ENCODE data around the gene TMEM181. TPM values are rescaled to one million over a fixed set of nuclear protein-coding genes. Genes with fewer than 3 reads are reported as not detected.
A peak's percentile ranks its signal among the peaks of the same experiment; 100 is the strongest.

TMEM181 gene
- total RNA-seq, 1 donor from 2014 or later, result 17.0 TPM

GRCh38 chr6:158636778-158637177 lies 76.9 kb downstream of the TMEM181 start:
- no peaks in the 10 kb centered on the region for H3K27me3 Mint-ChIP-seq (ENCODE audit: insufficient read depth)
- no peak for DNase-seq (ENCODE audit: low spot score)
- H3K4me1 Mint-ChIP-seq (ENCODE audit: low read depth), result peaks cover 65% of the 10 kb centered on the region
- H3K36me3 Mint-ChIP-seq (ENCODE audit: low read depth), result peaks cover 60% of the 10 kb centered on the region
- H3K27ac Mint-ChIP-seq, result no peak overlapping the region
- H3K4me3 Mint-ChIP-seq, result no peak overlapping the region
- H3K9me3 Mint-ChIP-seq, result no peaks in the 10 kb centered on the region
- intact Hi-C loops (cut with micrococcal nuclease), result no loop called here

- DNase-seq (ENCODE audit: low spot score), result no peak
- intact Hi-C loops (cut with micrococcal nuclease), result no loop called here
- peaks cover 66% of the 10 kb centered on the region for H3K36me3 Mint-ChIP-seq (ENCODE audit: low read depth)
- no peaks in the 10 kb centered on the region for H3K27me3 Mint-ChIP-seq (ENCODE audit: insufficient read depth)
- no peaks in the 10 kb centered on the region for H3K9me3 Mint-ChIP-seq
- H3K4me1 Mint-ChIP-seq (ENCODE audit: low read depth), result peaks cover 68% of the 10 kb centered on the region
- peak overlapping the region; percentile 50 for H3K27ac Mint-ChIP-seq
- no peak overlapping the region for H3K4me3 Mint-ChIP-seq
Measured at GRCh38 chr6:158638324-158638854, 78.5 kb downstream of the TMEM181 start.

GRCh38 chr6:158639056-158639455 lies 79.2 kb downstream of the TMEM181 start:
- Mint-ChIP-seq H3K27me3 (ENCODE audit: insufficient read depth) (no peaks in the 10 kb centered on the region), H3K4me3 (no peak overlapping the region), H3K36me3 (ENCODE audit: low read depth) (peaks cover 65% of the 10 kb centered on the region), H3K4me1 (ENCODE audit: low read depth) (peaks cover 67% of the 10 kb centered on the region), H3K27ac (peak overlapping the region; percentile 50), H3K9me3 (no peaks in the 10 kb centered on the region)
- intact Hi-C loops (cut with micrococcal nuclease), result no loop called here
- no peak for DNase-seq (ENCODE audit: low spot score)

- Mint-ChIP-seq H3K4me1 (ENCODE audit: low read depth) (peaks cover 64% of the 10 kb centered on the region), H3K27me3 (ENCODE audit: insufficient read depth) (no peaks in the 10 kb centered on the region), H3K27ac (peak overlapping the region; percentile 80), H3K36me3 (ENCODE audit: low read depth) (peaks cover 53% of the 10 kb centered on the region), H3K4me3 (peak overlapping the region; percentile 62), H3K9me3 (no peaks in the 10 kb centered on the region)
- intact Hi-C loops (cut with micrococcal nuclease), result loop anchor here (10.0 kb wide), 1 partner anchor 1034 kb away; no protein-coding TSS in a partner anchor
- no peak for DNase-seq (ENCODE audit: low spot score)
Measured at GRCh38 chr6:158640519-158640918, 80.6 kb downstream of the TMEM181 start.

- no peak for DNase-seq (ENCODE audit: low spot score)
- peak overlapping the region; percentile 99 for H3K4me3 Mint-ChIP-seq
- H3K27me3 Mint-ChIP-seq (ENCODE audit: insufficient read depth), result no peaks in the 10 kb centered on the region
- H3K4me1 Mint-ChIP-seq (ENCODE audit: low read depth), result peaks cover 77% of the 10 kb centered on the region
- peak overlapping the region; percentile 76 for H3K27ac Mint-ChIP-seq
- peaks cover 41% of the 10 kb centered on the region for H3K36me3 Mint-ChIP-seq (ENCODE audit: low read depth)
- intact Hi-C loops (cut with micrococcal nuclease), result loop anchor here (10.0 kb wide), 1 partner anchor 1033 kb away; no protein-coding TSS in a partner anchor
- H3K9me3 Mint-ChIP-seq, result no peaks in the 10 kb centered on the region
Measured at GRCh38 chr6:158642097-158642601, 82.3 kb downstream of the TMEM181 start.

- H3K9me3 Mint-ChIP-seq, result no peaks in the 10 kb centered on the region
- H3K36me3 Mint-ChIP-seq (ENCODE audit: low read depth), result peaks cover 34% of the 10 kb centered on the region
- H3K4me3 Mint-ChIP-seq, result peak overlapping the region; percentile 99
- no peak for DNase-seq (ENCODE audit: low spot score)
- H3K27me3 Mint-ChIP-seq (ENCODE audit: insufficient read depth), result no peaks in the 10 kb centered on the region
- intact Hi-C loops (cut with micrococcal nuclease), result loop anchor here (1.0 to 10.0 kb wide), 3 partner anchors 354 to 1031 kb away; no protein-coding TSS in a partner anchor
- peaks cover 81% of the 10 kb centered on the region for H3K4me1 Mint-ChIP-seq (ENCODE audit: low read depth)
- H3K27ac Mint-ChIP-seq, result peak overlapping the region; percentile 97
Measured at GRCh38 chr6:158643836-158644230, 83.9 kb downstream of the TMEM181 start.

- intact Hi-C loops (cut with micrococcal nuclease), result loop anchor here (1.0 to 10.0 kb wide), 7 partner anchors 9 to 1787 kb away; partner anchors contain the start of genes GTF2H5 and SERAC1
- Mint-ChIP-seq H3K36me3 (ENCODE audit: low read depth) (peaks cover 31% of the 10 kb centered on the region), H3K4me3 (peak within 1 kb of the TSS; percentile 99), H3K4me1 (ENCODE audit: low read depth) (peaks cover 81% of the 10 kb centered on the region), H3K27ac (peak within 1 kb of the TSS; percentile 97), H3K9me3 (no peaks in the 10 kb centered on the region), H3K27me3 (ENCODE audit: insufficient read depth) (no peaks in the 10 kb centered on the region)
- peak; percentile 91 for DNase-seq (ENCODE audit: low spot score)
Measured at GRCh38 chr6:158644231-158645063, 84.6 kb downstream of the TMEM181 start, which contains the start of gene DYNLT1. Gene DYNLT1 (minus strand): TSS chr6:158644743. CDS start chr6:158644708, 35 bp downstream.

GRCh38 chr6:158645064-158646022 lies 85.5 kb downstream of the TMEM181 start:
- no peak for DNase-seq (ENCODE audit: low spot score)
- Mint-ChIP-seq H3K36me3 (ENCODE audit: low read depth) (peaks cover 25% of the 10 kb centered on the region), H3K4me1 (ENCODE audit: low read depth) (peaks cover 77% of the 10 kb centered on the region), H3K27ac (peak overlapping the region; percentile 89), H3K9me3 (no peaks in the 10 kb centered on the region), H3K4me3 (peak overlapping the region; percentile 82), H3K27me3 (ENCODE audit: insufficient read depth) (no peaks in the 10 kb centered on the region)
- intact Hi-C loops (cut with micrococcal nuclease), result loop anchor here (1.0 to 10.0 kb wide), 5 partner anchors 8 to 1788 kb away; partner anchors contain the start of genes GTF2H5 and SERAC1

- H3K36me3 Mint-ChIP-seq (ENCODE audit: low read depth), result peaks cover 23% of the 10 kb centered on the region
- peak overlapping the region; percentile 82 for H3K4me3 Mint-ChIP-seq
- H3K4me1 Mint-ChIP-seq (ENCODE audit: low read depth), result peaks cover 73% of the 10 kb centered on the region
- no peaks in the 10 kb centered on the region for H3K9me3 Mint-ChIP-seq
- intact Hi-C loops (cut with micrococcal nuclease), result loop anchor here (5.0 to 10.0 kb wide), 4 partner anchors 414 to 1789 kb away; partner anchors contain the start of genes GTF2H5 and SERAC1
- peak overlapping the region; percentile 89 for H3K27ac Mint-ChIP-seq
- no peaks in the 10 kb centered on the region for H3K27me3 Mint-ChIP-seq (ENCODE audit: insufficient read depth)
- DNase-seq (ENCODE audit: low spot score), result no peak
Measured at GRCh38 chr6:158646023-158646910, 86.4 kb downstream of the TMEM181 start.

- intact Hi-C loops (cut with micrococcal nuclease), result loop anchor here (5.0 to 10.0 kb wide), 4 partner anchors 415 to 1790 kb away; partner anchors contain the start of genes GTF2H5 and SERAC1
- Mint-ChIP-seq H3K27me3 (ENCODE audit: insufficient read depth) (no peaks in the 10 kb centered on the region), H3K4me3 (no peak overlapping the region), H3K9me3 (no peaks in the 10 kb centered on the region), H3K4me1 (ENCODE audit: low read depth) (peaks cover 61% of the 10 kb centered on the region), H3K27ac (peak overlapping the region; percentile 71), H3K36me3 (ENCODE audit: low read depth) (peaks cover 16% of the 10 kb centered on the region)
- DNase-seq (ENCODE audit: low spot score), result no peak
Measured at GRCh38 chr6:158647501-158647900, 87.6 kb downstream of the TMEM181 start.

GRCh38 chr6:158648682-158649131 lies 88.8 kb downstream of the TMEM181 start:
- intact Hi-C loops (cut with micrococcal nuclease), result loop anchor here (1.0 to 10.0 kb wide), 13 partner anchors 39 to 1791 kb away; partner anchors contain the start of genes GTF2H5, SERAC1 and TMEM181
- Mint-ChIP-seq H3K36me3 (ENCODE audit: low read depth) (peaks cover 22% of the 10 kb centered on the region), H3K9me3 (no peaks in the 10 kb centered on the region), H3K4me1 (ENCODE audit: low read depth) (peaks cover 66% of the 10 kb centered on the region), H3K4me3 (peak overlapping the region; percentile 87), H3K27me3 (ENCODE audit: insufficient read depth) (no peaks in the 10 kb centered on the region), H3K27ac (peak overlapping the region; percentile 93)
- peak; percentile 29 for DNase-seq (ENCODE audit: low spot score)

Measured in activated T-helper 1 cell treated with anti-CD3 and anti-CD28 coated beads, Interleukin-12 subunit alpha, Interleukin-12 subunit beta, Interleukin-2, Interleukin-4 antibody, amounts not matched to agents 30 ng/mL and 10 ng/mL and 1 ng/mL, durations not matched to agents 14 hours and 24 hours and 36 hours (primary cell).